Vagina (tissue), 2 donors: ENCODE data around the gene ST7. TPM values are rescaled to one million over a fixed set of nuclear protein-coding genes. Genes with fewer than 3 reads are reported as not detected.

Experiments used
- DNase-seq, 2 donors: peaks; one replicate each; pipeline ENCODE4 v3.0.0-alpha.2; 2017; ENCODE audit errors: extremely low spot score in 2 of 2
- H3K27ac ChIP-seq: fragments of 200-600 bp; sonication (generic); one replicate; pipeline ENCODE4 v1.5.1; 2019
- H3K27me3 ChIP-seq: fragments of 200-600 bp; sonication (generic); one replicate; pipeline ENCODE4 v1.5.1; 2019
- H3K36me3 ChIP-seq, 2 donors: fragments of 200-600 bp; sonication (generic); one replicate each; pipeline ENCODE4 v1.5.1; 2017 to 2019
- H3K4me1 ChIP-seq: fragments of 200-600 bp; sonication (generic); one replicate; pipeline ENCODE4 v1.5.1; 2019
- H3K4me3 ChIP-seq, 2 donors: fragments of 200-600 bp; sonication (generic); 1 replicate in 1 of 2; 2 replicates in 1 of 2; pipeline ENCODE4 v1.5.1; 2016 to 2019
- H3K9me3 ChIP-seq: fragments of 200-600 bp; sonication (generic); one replicate; pipeline ENCODE4 v1.5.1; 2019
- CTCF ChIP-seq, 3 experiments: fragments of 450-650 bp in 2 of 3; fragments of 200-600 bp in 1 of 3; sonication (generic) in 1 of 3; IDR thresholded peaks; one replicate each; pipeline ENCODE4 v1.5.1; 2017 to 2019; ENCODE audit warnings: antibody characterized with exemption in 3 of 3, mild to moderate bottlenecking in 2 of 3, moderate library complexity in 2 of 3
- POLR2A ChIP-seq, 2 donors: fragments of 450-650 bp; IDR thresholded peaks; one replicate each; pipeline ENCODE4 v1.6.1; 2017; ENCODE audit warnings: antibody characterized with exemption in 2 of 2, mild to moderate bottlenecking in 2 of 2, moderate library complexity in 2 of 2
- POLR2AphosphoS5 ChIP-seq, 2 donors: sonication (generic); formaldehyde crosslinking; IDR thresholded peaks; one replicate each; pipeline ENCODE4 v1.9.0; 2017; ENCODE audit warnings: antibody characterized with exemption in 2 of 2, mild to moderate bottlenecking in 2 of 2, low read depth in 1 of 2; ENCODE audit not compliant: insufficient read depth in 1 of 2
- intact Hi-C: fragments of 100-400 bp; cut with DNase I; formaldehyde crosslinking; loops from one replicate; pipeline ENCODE4 v1.15.1; 2023
- total RNA-seq: library from RNA; depleted of rRNA; stranded (reverse); fragments of >200 nt; gene quantifications from one replicate; pipeline ENCODE4 v1.2.3, GENCODE V29; 2016

ST7 gene
- total RNA-seq, 1 donor from 2014 or later = 15.2 TPM

GRCh38 chr7:117139397-117139984 lies 186.2 kb downstream of the ST7 start:
- H3K27ac ChIP-seq = no peak overlapping the region
- H3K4me3 ChIP-seq = no peak overlapping the region
- DNase-seq = no peak
- H3K36me3 ChIP-seq = no peaks in the 10 kb centered on the region
- H3K4me1 ChIP-seq = no peaks in the 10 kb centered on the region
- intact Hi-C loops = no loop called here
- no peaks in the 10 kb centered on the region for H3K9me3 ChIP-seq
- H3K27me3 ChIP-seq = no peaks in the 10 kb centered on the region
- no peak for TF ChIP-seq POLR2AphosphoS5 (IDR thresholded peaks at IDR 0.05; ENCODE audit: insufficient read depth in 1 of 2, low read depth in 1 of 2)
- TF ChIP-seq CTCF (IDR thresholded peaks at IDR 0.05) = no peak
- TF ChIP-seq POLR2A (IDR thresholded peaks at IDR 0.05) = no peak

DNA sequence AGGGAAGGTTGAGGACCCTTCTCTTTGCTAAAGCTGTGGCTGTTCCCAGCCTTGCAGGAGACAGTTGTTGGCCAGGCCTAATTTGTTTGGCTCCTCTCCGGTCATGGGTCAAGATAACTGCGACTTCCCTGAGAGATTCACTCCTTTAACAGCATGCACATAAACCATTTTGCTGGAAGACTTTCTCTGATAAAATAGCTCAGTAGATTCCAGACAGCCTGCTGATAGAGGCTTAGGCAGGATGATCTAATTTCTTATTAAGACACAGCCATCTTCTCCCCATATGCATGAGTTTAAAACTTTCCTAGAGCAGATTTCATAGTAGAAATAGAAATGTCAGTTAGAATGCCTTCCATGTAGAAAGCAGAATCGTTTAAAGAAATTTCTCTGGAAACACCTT lies 187.6 kb downstream of the ST7 start:
- intact Hi-C loops = no loop called here
- no peak for TF ChIP-seq CTCF (IDR thresholded peaks at IDR 0.05)
- no peak for TF ChIP-seq POLR2A (IDR thresholded peaks at IDR 0.05)
- no peak for TF ChIP-seq POLR2AphosphoS5 (IDR thresholded peaks at IDR 0.05; ENCODE audit: insufficient read depth in 1 of 2, low read depth in 1 of 2)
- Histone ChIP-seq H3K9me3 (no peaks in the 10 kb centered on the region), H3K27me3 (no peaks in the 10 kb centered on the region), H3K4me3 (no peak overlapping the region), H3K4me1 (no peaks in the 10 kb centered on the region), H3K36me3 (no peaks in the 10 kb centered on the region), H3K27ac (no peak overlapping the region)
- DNase-seq = no peak

DNA sequence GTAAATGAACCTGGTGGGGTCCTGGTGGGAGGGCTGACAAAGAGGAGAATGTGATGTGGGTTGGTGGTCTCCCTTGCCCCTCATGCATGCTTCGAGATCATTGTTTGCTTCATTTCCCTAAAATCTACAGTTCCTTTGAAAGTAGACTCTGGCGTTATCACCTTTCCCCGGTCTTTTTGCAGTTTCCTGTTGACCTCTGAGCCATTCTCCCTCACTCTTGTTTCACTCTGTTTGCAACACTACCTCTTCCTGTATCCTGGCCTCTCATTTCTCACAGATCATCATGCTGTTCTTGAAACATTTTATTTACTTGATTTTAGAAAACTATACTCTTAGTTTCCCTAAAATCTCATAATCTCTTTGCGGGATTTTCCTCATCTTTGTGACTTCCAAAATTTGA lies 189.8 kb downstream of the ST7 start:
- intact Hi-C loops = no loop called here
- no peak for DNase-seq
- TF ChIP-seq POLR2AphosphoS5 (IDR thresholded peaks at IDR 0.05; ENCODE audit: insufficient read depth in 1 of 2, low read depth in 1 of 2) (no peak), CTCF (IDR thresholded peaks at IDR 0.05) (no peak), POLR2A (IDR thresholded peaks at IDR 0.05) (no peak)
- H3K27me3 ChIP-seq = no peaks in the 10 kb centered on the region
- H3K4me3 ChIP-seq = no peak overlapping the region
- H3K4me1 ChIP-seq = no peaks in the 10 kb centered on the region
- H3K36me3 ChIP-seq = no peaks in the 10 kb centered on the region
- H3K27ac ChIP-seq = no peak overlapping the region
- H3K9me3 ChIP-seq = no peaks in the 10 kb centered on the region

GRCh38 chr7:117143580-117143979 lies 190.3 kb downstream of the ST7 start:
- no peak for TF ChIP-seq CTCF (IDR thresholded peaks at IDR 0.05)
- no peak for TF ChIP-seq POLR2AphosphoS5 (IDR thresholded peaks at IDR 0.05; ENCODE audit: insufficient read depth in 1 of 2, low read depth in 1 of 2)
- TF ChIP-seq POLR2A (IDR thresholded peaks at IDR 0.05) = no peak
- Histone ChIP-seq H3K36me3 (no peaks in the 10 kb centered on the region), H3K27me3 (no peaks in the 10 kb centered on the region), H3K27ac (no peak overlapping the region), H3K4me1 (no peaks in the 10 kb centered on the region), H3K4me3 (no peak overlapping the region), H3K9me3 (no peaks in the 10 kb centered on the region)
- DNase-seq = no peak
- intact Hi-C loops = no loop called here

- H3K9me3 ChIP-seq = no peaks in the 10 kb centered on the region
- H3K4me1 ChIP-seq = no peaks in the 10 kb centered on the region
- H3K4me3 ChIP-seq = no peak overlapping the region
- intact Hi-C loops = no loop called here
- H3K36me3 ChIP-seq = no peaks in the 10 kb centered on the region
- H3K27ac ChIP-seq = no peak overlapping the region
- H3K27me3 ChIP-seq = no peaks in the 10 kb centered on the region
- TF ChIP-seq CTCF (IDR thresholded peaks at IDR 0.05) = no peak
- TF ChIP-seq POLR2A (IDR thresholded peaks at IDR 0.05) = no peak
- DNase-seq = no peak
These were observed 192.0 kb downstream of the ST7 start for GRCh38 chr7:117145333-117145732.
